SJCRH30 (cell line): ENCODE results near the gene ADAMTS18. TPM values are rescaled to one million over a fixed set of nuclear protein-coding genes. Genes with fewer than 3 reads are reported as not detected.
"Not testable (repeated sequence)": the region's sequence is repeated elsewhere in the genome, so short reads cannot be mapped to it uniquely, and the experiment has no call there.

Source experiments
- DNase-seq, 2 experiments: peaks; one replicate each; pipeline ENCODE4 v3.0.0-alpha.2; 2015 to 2020
- H3K27ac ChIP-seq: fragments of 250-450 bp; sonication (Bioruptor Pico); 2 replicates; pipeline ENCODE4 v1.5.1; 2020; ENCODE audit warnings: mild to moderate bottlenecking, moderate library complexity
- H3K27me3 ChIP-seq: fragments of 250-450 bp; sonication (Bioruptor Pico); 2 replicates; pipeline ENCODE4 v1.5.1; 2020; ENCODE audit warnings: mild to moderate bottlenecking, moderate library complexity
- H3K36me3 ChIP-seq: fragments of 250-450 bp; sonication (Bioruptor Pico); 2 replicates; pipeline ENCODE4 v1.5.1; 2020; ENCODE audit warnings: mild to moderate bottlenecking, moderate library complexity
- H3K4me1 ChIP-seq: fragments of 250-450 bp; sonication (Bioruptor Pico); 2 replicates; pipeline ENCODE4 v1.5.1; 2020; ENCODE audit warnings: mild to moderate bottlenecking, moderate library complexity
- H3K4me3 ChIP-seq: fragments of 250-450 bp; sonication (Bioruptor Pico); 2 replicates; pipeline ENCODE4 v1.5.1; 2020; ENCODE audit warnings: mild to moderate bottlenecking, moderate library complexity
- H3K9me3 ChIP-seq: fragments of 250-450 bp; sonication (Bioruptor Pico); replicated peaks from 2 replicates; pipeline ENCODE4 v1.5.1; 2020; ENCODE audit warnings: mild to moderate bottlenecking, moderate library complexity
- total RNA-seq: library from RNA; depleted of rRNA; stranded (reverse); fragments of >200 nt; shearing (Covaris generic); gene quantifications from 2 replicates; pipeline ENCODE4 v1.2.3, GENCODE V29; 2014; rRNA removed

ADAMTS18 gene
- total RNA-seq, result 0.16 and 0.28 TPM in 2 replicates

DNA sequence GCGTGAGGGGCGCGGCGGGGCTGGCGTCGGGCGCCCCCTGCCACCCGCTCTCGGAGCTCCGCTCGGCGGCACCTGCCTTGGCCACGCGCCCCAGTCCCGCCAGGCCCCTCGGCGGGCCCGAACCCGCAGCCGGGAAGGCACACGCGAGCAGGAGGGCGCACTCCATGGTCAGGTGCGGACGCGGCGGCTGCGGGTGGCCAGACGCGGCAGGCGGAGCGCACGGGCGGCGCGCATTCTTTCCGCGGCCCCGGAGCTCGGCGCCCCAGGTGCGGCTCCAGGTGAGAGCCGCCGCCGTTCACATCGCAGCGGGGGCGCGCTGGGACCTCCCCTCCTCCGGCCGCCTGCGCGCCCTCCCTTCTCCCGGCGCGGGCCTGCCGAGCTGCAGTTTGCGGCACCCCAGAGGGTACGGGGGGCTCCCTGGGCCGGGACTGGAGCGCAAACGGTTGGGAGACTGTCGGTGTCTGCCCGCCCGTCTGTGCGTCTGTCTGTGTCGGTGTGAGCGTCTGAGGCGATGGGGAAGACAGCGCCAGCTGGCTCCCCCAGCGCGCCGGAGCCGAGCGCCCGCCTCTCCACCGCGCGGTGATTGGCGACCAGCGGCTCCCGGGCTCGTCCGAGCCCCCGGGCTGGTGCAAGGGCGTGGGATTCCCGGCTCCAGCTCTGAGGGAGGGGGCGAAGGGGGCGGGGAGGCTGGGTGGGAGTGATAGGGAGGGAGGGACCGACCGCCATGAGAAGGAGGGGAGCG lies at the start of gene ADAMTS18:
TSS of gene ADAMTS18 (minus strand) at position 505 of the 742 bp plus-strand sequence. CDS start at position 166, 339 bp downstream.
- H3K4me1 ChIP-seq, result no peaks in the 10 kb centered on the region
- H3K4me3 ChIP-seq, result no peak within 1 kb of the TSS
- no peaks in the 10 kb centered on the region for H3K36me3 ChIP-seq
- H3K9me3 ChIP-seq, result no peaks in the 10 kb centered on the region
- DNase-seq, result no peak
- no peak within 1 kb of the TSS for H3K27ac ChIP-seq
- no peaks in the 10 kb centered on the region for H3K27me3 ChIP-seq

- Histone ChIP-seq H3K9me3 (no peaks in the 10 kb centered on the region), H3K4me3 (no peak overlapping the region), H3K36me3 (no peaks in the 10 kb centered on the region), H3K27me3 (no peaks in the 10 kb centered on the region), H3K27ac (no peak overlapping the region), H3K4me1 (no peaks in the 10 kb centered on the region)
- no peak for DNase-seq
Measured at GRCh38 chr16:77480681-77481315, 46.0 kb upstream of the ADAMTS18 start.

GRCh38 chr16:77472262-77472661 lies 37.4 kb upstream of the ADAMTS18 start:
- Histone ChIP-seq H3K27ac (no peak overlapping the region), H3K4me3 (no peak overlapping the region), H3K4me1 (no peaks in the 10 kb centered on the region), H3K27me3 (no peaks in the 10 kb centered on the region), H3K36me3 (no peaks in the 10 kb centered on the region), H3K9me3 (no peaks in the 10 kb centered on the region)
- DNase-seq, result no peak

- Histone ChIP-seq H3K4me1 (no peaks in the 10 kb centered on the region), H3K9me3 (no peaks in the 10 kb centered on the region), H3K27me3 (no peaks in the 10 kb centered on the region), H3K4me3 (no peak overlapping the region), H3K27ac (no peak overlapping the region), H3K36me3 (no peaks in the 10 kb centered on the region)
- DNase-seq, result no peak
Measured at GRCh38 chr16:77470851-77471250, 36.0 kb upstream of the ADAMTS18 start.

DNA sequence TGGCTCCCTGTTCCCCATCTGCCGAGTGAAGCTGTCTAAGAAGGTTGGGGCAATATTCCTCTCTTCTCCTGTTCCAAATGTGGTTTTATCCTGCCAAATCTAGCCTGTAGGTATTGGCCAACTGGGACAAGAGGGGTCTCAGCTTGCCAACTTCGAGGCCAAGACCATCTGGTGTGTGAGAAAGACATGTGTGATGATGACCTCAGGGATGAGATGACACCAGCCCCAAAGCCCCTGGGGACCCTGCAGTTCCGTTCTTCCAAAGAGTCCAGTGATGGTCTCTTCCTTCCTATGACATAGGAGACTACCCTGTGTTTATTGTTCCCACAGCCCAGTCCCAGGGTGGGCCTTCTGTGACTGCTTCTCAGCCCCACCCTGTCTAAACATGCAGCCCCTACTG lies 34.8 kb upstream of the ADAMTS18 start:
- DNase-seq, result no peak
- Histone ChIP-seq H3K4me1 (no peaks in the 10 kb centered on the region), H3K27me3 (no peaks in the 10 kb centered on the region), H3K4me3 (no peak overlapping the region), H3K27ac (no peak overlapping the region), H3K36me3 (no peaks in the 10 kb centered on the region), H3K9me3 (no peaks in the 10 kb centered on the region)

- Histone ChIP-seq H3K9me3 (no peaks in the 10 kb centered on the region), H3K4me3 (no peak overlapping the region), H3K27ac (no peak overlapping the region), H3K27me3 (no peaks in the 10 kb centered on the region), H3K4me1 (no peaks in the 10 kb centered on the region), H3K36me3 (no peaks in the 10 kb centered on the region)
- DNase-seq, result no peak
Measured at GRCh38 chr16:77468831-77469230, 34.0 kb upstream of the ADAMTS18 start.

DNA sequence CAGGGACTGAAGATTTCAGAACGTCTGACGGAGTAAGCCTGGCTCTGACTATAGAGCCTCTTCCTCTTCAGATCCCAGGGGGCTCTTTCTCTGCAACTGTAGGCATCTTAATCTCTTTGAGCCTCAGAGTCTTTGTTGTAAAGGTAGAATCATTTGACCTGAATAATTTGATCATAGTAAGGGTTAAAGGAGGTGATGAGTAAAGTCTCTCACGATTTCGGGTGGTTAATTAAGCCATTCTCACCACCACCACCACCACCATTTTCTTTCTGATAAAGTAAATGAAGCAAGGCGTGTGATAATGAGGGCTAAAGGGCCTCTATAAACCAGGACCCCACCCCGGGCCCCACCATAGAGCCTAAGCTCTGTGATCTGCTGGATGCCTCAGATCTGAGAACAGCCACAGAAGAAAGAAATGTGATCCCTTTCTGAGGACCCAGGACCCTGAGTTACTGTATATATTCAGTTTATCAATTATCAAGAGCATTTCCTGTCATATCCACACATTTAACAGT lies 33.0 kb upstream of the ADAMTS18 start:
- H3K9me3 ChIP-seq, result no peaks in the 10 kb centered on the region
- no peak overlapping the region for H3K27ac ChIP-seq
- DNase-seq, result no peak
- H3K36me3 ChIP-seq, result no peaks in the 10 kb centered on the region
- no peaks in the 10 kb centered on the region for H3K27me3 ChIP-seq
- no peak overlapping the region for H3K4me3 ChIP-seq
- no peaks in the 10 kb centered on the region for H3K4me1 ChIP-seq

GRCh38 chr16:77463659-77464058 lies 28.8 kb upstream of the ADAMTS18 start:
- H3K27me3 ChIP-seq, H3K4me3 ChIP-seq, H3K9me3 ChIP-seq, H3K36me3 ChIP-seq, DNase-seq, H3K27ac ChIP-seq, H3K4me1 ChIP-seq: not testable (repeated sequence)

- DNase-seq, result no peak
- Histone ChIP-seq H3K9me3 (no peaks in the 10 kb centered on the region), H3K4me3 (no peak overlapping the region), H3K27ac (no peak overlapping the region), H3K27me3 (no peaks in the 10 kb centered on the region), H3K4me1 (no peaks in the 10 kb centered on the region), H3K36me3 (no peaks in the 10 kb centered on the region)
Measured at GRCh38 chr16:77462894-77463293, 28.1 kb upstream of the ADAMTS18 start.

DNA sequence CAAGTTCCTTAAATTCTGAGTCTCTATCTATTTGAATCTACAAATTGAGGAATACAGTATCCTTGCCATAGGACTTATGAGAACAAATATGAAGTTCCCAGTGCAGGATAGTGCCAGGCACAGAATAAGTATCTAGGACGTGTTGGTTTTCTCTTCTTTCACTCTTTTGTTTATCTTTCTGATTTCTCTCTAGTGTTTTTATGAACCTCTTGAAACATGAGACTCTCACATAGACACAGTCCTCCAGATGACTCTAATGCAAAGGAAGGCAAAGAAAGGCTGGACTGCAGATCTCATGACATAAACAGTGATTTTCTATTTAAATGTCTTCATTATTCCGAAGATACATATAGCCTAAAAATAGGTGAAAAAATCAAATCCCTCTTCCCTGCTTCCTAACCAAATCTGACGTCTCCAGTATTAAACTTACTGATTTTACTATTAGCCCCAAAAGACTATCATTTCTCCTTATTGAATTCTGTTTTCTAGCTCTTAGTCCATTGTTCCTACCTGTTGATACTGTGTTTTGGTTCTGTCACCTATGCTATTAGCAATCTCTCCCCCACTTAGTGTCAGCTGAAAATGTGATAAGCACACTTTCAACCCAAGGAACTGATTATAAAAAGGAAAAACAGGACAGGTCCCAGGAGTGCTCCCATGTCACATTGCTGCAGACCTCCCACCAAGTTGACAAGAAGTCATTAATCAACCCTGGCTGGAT lies 24.9 kb upstream of the ADAMTS18 start:
- no peak overlapping the region for H3K4me3 ChIP-seq
- H3K27ac ChIP-seq, result no peak overlapping the region

GRCh38 chr16:77457046-77457445 lies 22.2 kb upstream of the ADAMTS18 start:
- no peaks in the 10 kb centered on the region for H3K9me3 ChIP-seq
- DNase-seq, result no peak
- no peaks in the 10 kb centered on the region for H3K27me3 ChIP-seq
- H3K27ac ChIP-seq, result no peak overlapping the region
- no peaks in the 10 kb centered on the region for H3K36me3 ChIP-seq
- H3K4me1 ChIP-seq, result no peaks in the 10 kb centered on the region
- no peak overlapping the region for H3K4me3 ChIP-seq

More for the DNA sequence above, 24.9 kb upstream of the ADAMTS18 start:
- H3K36me3 ChIP-seq, result no peaks in the 10 kb centered on the region
- no peaks in the 10 kb centered on the region for H3K4me1 ChIP-seq
- H3K27me3 ChIP-seq, result no peaks in the 10 kb centered on the region
- H3K9me3 ChIP-seq, result no peaks in the 10 kb centered on the region
- no peak for DNase-seq

- no peak for DNase-seq
- no peak overlapping the region for H3K4me3 ChIP-seq
- H3K27ac ChIP-seq, result no peak overlapping the region
- H3K9me3 ChIP-seq, result no peaks in the 10 kb centered on the region
- H3K27me3 ChIP-seq, result no peaks in the 10 kb centered on the region
- no peaks in the 10 kb centered on the region for H3K36me3 ChIP-seq
- H3K4me1 ChIP-seq, result no peaks in the 10 kb centered on the region
Measured at GRCh38 chr16:77452243-77452642, 17.4 kb upstream of the ADAMTS18 start.

DNA sequence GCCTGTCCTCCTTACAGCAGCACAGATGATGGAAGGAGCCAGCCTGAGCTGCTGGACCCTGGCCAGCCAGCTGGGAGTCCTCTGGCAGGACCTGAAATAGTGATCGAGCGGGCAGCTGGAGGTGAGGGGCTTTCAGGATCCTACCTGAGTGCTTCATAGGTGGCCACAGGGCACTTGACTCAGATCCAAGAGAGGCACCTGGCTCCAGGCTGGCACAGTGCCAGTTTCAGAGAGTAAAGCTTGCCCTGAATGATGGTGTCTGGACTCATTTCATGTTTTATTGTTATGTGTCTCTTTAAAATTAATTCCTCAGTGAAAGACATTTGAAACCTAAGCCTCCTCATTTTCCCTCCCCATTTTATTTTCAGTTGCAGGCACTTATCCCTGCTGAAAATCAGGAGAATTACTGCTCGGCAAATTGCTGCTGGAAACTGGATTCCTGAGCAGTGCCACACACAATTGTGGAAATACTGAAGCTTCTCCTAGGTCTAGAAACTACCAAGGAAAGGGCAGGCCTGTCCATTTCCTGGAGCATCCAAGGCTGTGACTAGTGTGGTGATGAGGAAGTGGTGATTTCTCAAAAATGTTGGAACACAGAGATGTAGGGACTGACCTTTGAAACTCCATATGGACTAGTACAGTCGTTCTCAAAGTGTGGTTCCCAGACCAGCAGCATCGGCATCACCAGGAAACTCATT lies 16.1 kb upstream of the ADAMTS18 start:
- H3K27ac ChIP-seq, result no peak overlapping the region
- H3K4me3 ChIP-seq, result no peak overlapping the region
- H3K36me3 ChIP-seq, result no peaks in the 10 kb centered on the region
- no peak for DNase-seq
- H3K4me1 ChIP-seq, result no peaks in the 10 kb centered on the region
- no peaks in the 10 kb centered on the region for H3K27me3 ChIP-seq
- no peaks in the 10 kb centered on the region for H3K9me3 ChIP-seq

DNA sequence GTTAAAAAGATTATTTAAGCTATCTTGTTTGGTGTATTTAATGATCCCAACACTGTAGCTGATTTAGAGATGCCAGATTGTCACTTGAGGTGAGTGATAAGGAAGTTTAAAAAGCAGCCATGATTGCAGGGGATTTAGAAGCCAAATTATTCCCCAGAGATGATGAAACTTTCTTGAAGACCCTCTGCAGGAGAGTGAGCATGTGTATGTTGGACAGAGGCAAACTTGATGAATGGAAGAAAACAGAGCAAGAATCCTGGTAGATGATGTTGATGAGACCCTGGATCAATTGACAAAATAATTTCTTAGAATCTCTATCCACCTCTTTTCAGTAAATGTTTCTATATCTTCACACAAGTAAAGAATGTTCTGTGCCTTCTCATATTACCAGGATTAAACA lies 14.4 kb upstream of the ADAMTS18 start:
- no peak for DNase-seq
- Histone ChIP-seq H3K4me1 (no peaks in the 10 kb centered on the region), H3K27me3 (no peaks in the 10 kb centered on the region), H3K4me3 (no peak overlapping the region), H3K9me3 (no peaks in the 10 kb centered on the region), H3K36me3 (no peaks in the 10 kb centered on the region), H3K27ac (no peak overlapping the region)

DNA sequence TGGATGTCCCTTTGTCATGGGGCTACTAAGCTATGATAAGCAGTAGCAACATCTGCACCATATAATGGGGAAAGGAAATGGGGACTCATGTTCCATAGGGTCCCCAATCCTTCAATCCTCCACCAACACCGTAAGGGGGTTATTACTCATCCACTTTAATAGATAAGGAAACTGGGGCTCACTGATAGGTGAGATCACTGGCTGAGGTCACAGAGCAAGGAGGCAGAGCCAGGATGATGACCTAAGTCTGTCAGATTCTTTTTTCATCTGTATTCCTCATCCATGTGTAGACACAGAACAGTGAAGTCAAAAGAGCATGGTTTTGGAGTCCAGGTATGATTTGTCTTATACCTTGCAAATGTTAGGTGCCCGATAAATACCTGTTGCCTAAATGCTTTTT lies 10.5 kb upstream of the ADAMTS18 start:
- Histone ChIP-seq H3K4me3 (no peak overlapping the region), H3K9me3 (no peaks in the 10 kb centered on the region), H3K4me1 (no peaks in the 10 kb centered on the region), H3K27ac (no peak overlapping the region), H3K27me3 (no peaks in the 10 kb centered on the region), H3K36me3 (no peaks in the 10 kb centered on the region)
- no peak for DNase-seq
